ENCODE measurements around the gene ABITRAM. TPM values are rescaled to one million over a fixed set of nuclear protein-coding genes. Genes with fewer than 3 reads are reported as not detected.
A peak's percentile ranks its signal among the peaks of the same experiment; 100 is the strongest.
"Not testable (repeated sequence)": the region's sequence is repeated elsewhere in the genome, so short reads cannot be mapped to it uniquely, and the experiment has no call there.

Gene ABITRAM
- total RNA-seq, 2 experiments from 2014 or later = 12.3 to 12.5 TPM

GRCh38 chr9:108910914-108911313 lies 23.3 kb upstream of the ABITRAM start:
- no peaks in the 10 kb centered on the region for H3K27me3 Mint-ChIP-seq
- no peaks in the 10 kb centered on the region for H3K9me3 Mint-ChIP-seq
- H3K36me3 Mint-ChIP-seq = peaks cover 31% of the 10 kb centered on the region
- H3K4me3 Mint-ChIP-seq = no peak overlapping the region
- DNase-seq = no peak
- peaks cover 8% of the 10 kb centered on the region for H3K4me1 Mint-ChIP-seq
- no peak overlapping the region for H3K27ac Mint-ChIP-seq

- Mint-ChIP-seq H3K36me3 (peaks cover 30% of the 10 kb centered on the region), H3K4me3 (no peak overlapping the region), H3K4me1 (peaks cover 8% of the 10 kb centered on the region)
These were observed 22.4 kb upstream of the ABITRAM start for GRCh38 chr9:108911820-108912219.

GRCh38 chr9:108913391-108913790 lies 20.8 kb upstream of the ABITRAM start:
- peaks cover 26% of the 10 kb centered on the region for H3K36me3 Mint-ChIP-seq
- H3K27ac Mint-ChIP-seq = no peak overlapping the region
- H3K4me1 Mint-ChIP-seq = peaks cover 8% of the 10 kb centered on the region

More at GRCh38 chr9:108911820-108912219, 22.4 kb upstream of the ABITRAM start:
- DNase-seq = no peak
- Mint-ChIP-seq H3K27me3 (no peaks in the 10 kb centered on the region), H3K27ac (no peak overlapping the region), H3K9me3 (no peaks in the 10 kb centered on the region)

GRCh38 chr9:108919517-108919916 lies 14.7 kb upstream of the ABITRAM start:
- no peak overlapping the region for H3K4me3 Mint-ChIP-seq
- no peaks in the 10 kb centered on the region for H3K4me1 Mint-ChIP-seq
- no peaks in the 10 kb centered on the region for H3K9me3 Mint-ChIP-seq
- H3K36me3 Mint-ChIP-seq = peaks cover 16% of the 10 kb centered on the region
- no peak for DNase-seq
- H3K27ac Mint-ChIP-seq = no peak overlapping the region
- no peaks in the 10 kb centered on the region for H3K27me3 Mint-ChIP-seq

More at GRCh38 chr9:108913391-108913790, 20.8 kb upstream of the ABITRAM start:
- DNase-seq = no peak
- Mint-ChIP-seq H3K9me3 (no peaks in the 10 kb centered on the region), H3K27me3 (no peaks in the 10 kb centered on the region), H3K4me3 (no peak overlapping the region)

- not testable (repeated sequence) for H3K4me3 Mint-ChIP-seq, H3K9me3 Mint-ChIP-seq, DNase-seq, H3K27ac Mint-ChIP-seq, H3K4me1 Mint-ChIP-seq, H3K27me3 Mint-ChIP-seq
- H3K36me3 Mint-ChIP-seq = peaks cover 21% of the 10 kb centered on the region
These were observed 13.8 kb upstream of the ABITRAM start for GRCh38 chr9:108920401-108920800.

- DNase-seq = no peak
- no peak overlapping the region for H3K4me3 Mint-ChIP-seq
- no peak overlapping the region for H3K27ac Mint-ChIP-seq
- H3K4me1 Mint-ChIP-seq = no peaks in the 10 kb centered on the region
- H3K9me3 Mint-ChIP-seq = no peaks in the 10 kb centered on the region
- peaks cover 19% of the 10 kb centered on the region for H3K36me3 Mint-ChIP-seq
- no peaks in the 10 kb centered on the region for H3K27me3 Mint-ChIP-seq
These were observed 13.0 kb upstream of the ABITRAM start for GRCh38 chr9:108921200-108921599.

GRCh38 chr9:108924466-108924865 lies 9.7 kb upstream of the ABITRAM start:
- H3K27ac Mint-ChIP-seq = no peak overlapping the region
- H3K36me3 Mint-ChIP-seq = peaks cover 22% of the 10 kb centered on the region
- no peak overlapping the region for H3K4me3 Mint-ChIP-seq
- H3K4me1 Mint-ChIP-seq = no peaks in the 10 kb centered on the region
- no peak for DNase-seq
- H3K27me3 Mint-ChIP-seq = no peaks in the 10 kb centered on the region
- H3K9me3 Mint-ChIP-seq = no peaks in the 10 kb centered on the region

- Mint-ChIP-seq H3K27me3 (no peaks in the 10 kb centered on the region), H3K9me3 (no peaks in the 10 kb centered on the region), H3K27ac (no peak overlapping the region), H3K4me3 (no peak overlapping the region), H3K4me1 (peaks cover 15% of the 10 kb centered on the region), H3K36me3 (peaks cover 18% of the 10 kb centered on the region)
- no peak for DNase-seq
These were observed 5.8 kb upstream of the ABITRAM start for GRCh38 chr9:108928386-108928785.

GRCh38 chr9:108933231-108933717 lies 926 bp upstream of the ABITRAM start:
- DNase-seq = no peak

GRCh38 chr9:108933718-108934322 lies 380 bp upstream of the ABITRAM start, which contains the start of gene ELP1:
Gene ELP1, minus strand, starts transcription at chr9:108934124. Its CDS starts 2,978 bp downstream, at chr9:108931146.
- H3K9me3 Mint-ChIP-seq = no peaks in the 10 kb centered on the region
- H3K4me3 Mint-ChIP-seq = peak within 1 kb of the TSS; percentile 97
- peak; percentile 91 for DNase-seq
- peaks cover 30% of the 10 kb centered on the region for H3K4me1 Mint-ChIP-seq
- peaks cover 4% of the 10 kb centered on the region for H3K36me3 Mint-ChIP-seq
- H3K27ac Mint-ChIP-seq = peak within 1 kb of the TSS; percentile 94
- no peaks in the 10 kb centered on the region for H3K27me3 Mint-ChIP-seq

More at GRCh38 chr9:108933231-108933717, 926 bp upstream of the ABITRAM start:
- H3K4me1 Mint-ChIP-seq = peaks cover 30% of the 10 kb centered on the region
- no peaks in the 10 kb centered on the region for H3K27me3 Mint-ChIP-seq
- peak overlapping the region; percentile 97 for H3K4me3 Mint-ChIP-seq
- peaks cover 4% of the 10 kb centered on the region for H3K36me3 Mint-ChIP-seq
- peak overlapping the region; percentile 94 for H3K27ac Mint-ChIP-seq
- no peaks in the 10 kb centered on the region for H3K9me3 Mint-ChIP-seq

GRCh38 chr9:108937561-108938305 lies 3.5 kb downstream of the ABITRAM start:
- Mint-ChIP-seq H3K27me3 (no peaks in the 10 kb centered on the region), H3K27ac (no peak overlapping the region), H3K36me3 (peaks cover 2% of the 10 kb centered on the region), H3K4me3 (no peak overlapping the region), H3K4me1 (peaks cover 19% of the 10 kb centered on the region), H3K9me3 (no peaks in the 10 kb centered on the region)
- no peak for DNase-seq

GRCh38 chr9:108939975-108940374 lies 5.8 kb downstream of the ABITRAM start:
- Mint-ChIP-seq H3K27me3 (no peaks in the 10 kb centered on the region), H3K9me3 (no peaks in the 10 kb centered on the region), H3K36me3 (no peaks in the 10 kb centered on the region), H3K4me1 (peaks cover 11% of the 10 kb centered on the region), H3K4me3 (no peak overlapping the region), H3K27ac (no peak overlapping the region)
- no peak for DNase-seq

GRCh38 chr9:108950168-108950567 lies 16.0 kb downstream of the ABITRAM start:
- no peak for DNase-seq
- no peaks in the 10 kb centered on the region for H3K27me3 Mint-ChIP-seq
- no peak overlapping the region for H3K4me3 Mint-ChIP-seq
- no peaks in the 10 kb centered on the region for H3K4me1 Mint-ChIP-seq
- H3K9me3 Mint-ChIP-seq = no peaks in the 10 kb centered on the region
- no peaks in the 10 kb centered on the region for H3K36me3 Mint-ChIP-seq
- H3K27ac Mint-ChIP-seq = no peak overlapping the region

- no peaks in the 10 kb centered on the region for H3K36me3 Mint-ChIP-seq
- H3K4me3 Mint-ChIP-seq = no peak overlapping the region
- no peak for DNase-seq
- no peak overlapping the region for H3K27ac Mint-ChIP-seq
- H3K27me3 Mint-ChIP-seq = no peaks in the 10 kb centered on the region
- H3K4me1 Mint-ChIP-seq = no peaks in the 10 kb centered on the region
- H3K9me3 Mint-ChIP-seq = no peaks in the 10 kb centered on the region
These were observed 17.4 kb downstream of the ABITRAM start for GRCh38 chr9:108951578-108951977.

GRCh38 chr9:108953983-108954574 lies 19.9 kb downstream of the ABITRAM start:
- Mint-ChIP-seq H3K27me3 (no peaks in the 10 kb centered on the region), H3K4me3 (no peak overlapping the region), H3K9me3 (no peaks in the 10 kb centered on the region), H3K4me1 (no peaks in the 10 kb centered on the region), H3K36me3 (no peaks in the 10 kb centered on the region), H3K27ac (no peak overlapping the region)
- DNase-seq = no peak
